HCT116 (cell line): ENCODE measurements around the gene MADCAM1.

Source experiments
- CTCF ChIP-seq, 3 experiments: fragments of 200-600 bp in 1 of 3; sonication (generic) in 1 of 3; IDR thresholded peaks in 2 of 3; conservative IDR thresholded peaks in 1 of 3; 2 replicates each; pipeline ENCODE4 v1.5.1; 2012 to 2017; ENCODE audit warnings: low read depth in 2 of 3, low read length in 2 of 3, antibody characterized with exemption in 1 of 3, borderline replicate concordance in 1 of 3, control low read depth in 1 of 3, mild to moderate bottlenecking in 1 of 3, mixed read lengths in 1 of 3, mixed run types in 1 of 3, moderate library complexity in 1 of 3; ENCODE audit not compliant: insufficient read depth in 1 of 3
- EGR1 ChIP-seq: IDR thresholded peaks from 2 replicates; pipeline ENCODE4 v1.6.1; 2012; ENCODE audit warnings: low read depth
- ELF1 ChIP-seq: IDR thresholded peaks from 2 replicates; pipeline ENCODE4 v1.6.1; 2012; ENCODE audit warnings: low read depth, borderline replicate concordance
- SP1 ChIP-seq: IDR thresholded peaks from 2 replicates; pipeline ENCODE4 v1.6.1; 2012; ENCODE audit warnings: low read depth

- TF ChIP-seq CTCF (IDR thresholded peaks at IDR 0.05 in 2 of 3, conservative IDR thresholded peaks at IDR 0.05 in 1 of 3; ENCODE audit: borderline replicate concordance in 1 of 3, insufficient read depth in 1 of 3, low read depth in 2 of 3, low read length in 2 of 3): no peak
- no peak for TF ChIP-seq ELF1
- no peak for TF ChIP-seq EGR1
- no peak for TF ChIP-seq SP1
Observed at GRCh38 chr19:485583-486236, 10.6 kb upstream of the MADCAM1 start.
